ENCODE results near the gene NUP50. TPM values are rescaled to one million over a fixed set of nuclear protein-coding genes. Genes with fewer than 3 reads are reported as not detected.

The NUP50 gene
- total and polyA plus RNA-seq, 2 of the 13 experiments (the other 11 are each of a cell fraction or from before 2014, with no cell fraction given), result 14.2 to 52.4 TPM

GRCh38 chr22:45163451-45164269, at the start of gene NUP50 (continued):
- TF ChIP-seq NCOA5 (CRISPR knock-in tag; IDR thresholded peaks at IDR 0.05), result no peak
- no peak for TF ChIP-seq ZNF660 (CRISPR knock-in tag; IDR thresholded peaks at IDR 0.05; ENCODE audit: borderline replicate concordance, low read depth)
- peak; percentile 77; the same call in 1 of the 2 replicates for TF ChIP-seq ZNF34 (CRISPR knock-in tag; IDR thresholded peaks at IDR 0.05; ENCODE audit: borderline replicate concordance)
- TF ChIP-seq ZNF367 (CRISPR knock-in tag; IDR thresholded peaks at IDR 0.05; ENCODE audit: borderline replicate concordance), result no peak; the same call in 1 of the 2 replicates
- peak; percentile 98 for TF ChIP-seq ZNF687 (CRISPR knock-in tag; IDR thresholded peaks at IDR 0.05)
- peak; percentile 90 for TF ChIP-seq E2F1 (CRISPR knock-in tag; IDR thresholded peaks at IDR 0.05)
- TF ChIP-seq RXRB (CRISPR knock-in tag; IDR thresholded peaks at IDR 0.05; ENCODE audit: borderline replicate concordance), result peak; percentile 62; the same call in 1 of the 2 replicates
- no peak for TF ChIP-seq ZNF850 (CRISPR knock-in tag; conservative IDR thresholded peaks at IDR 0.05)
- TF ChIP-seq ZFP62 (CRISPR knock-in tag; IDR thresholded peaks at IDR 0.05), result no peak
- TF ChIP-seq LBX2 (CRISPR knock-in tag; IDR thresholded peaks at IDR 0.05; ENCODE audit: borderline replicate concordance), result peak; percentile 90
- TF ChIP-seq ZNF318 (CRISPR knock-in tag; IDR thresholded peaks at IDR 0.05), result peak; percentile 94
- TF ChIP-seq NRL (CRISPR knock-in tag; IDR thresholded peaks at IDR 0.05; ENCODE audit: borderline replicate concordance), result peak; percentile 88
- peak; percentile 95 for TF ChIP-seq ZNF543 (CRISPR knock-in tag; IDR thresholded peaks at IDR 0.05)
- TF ChIP-seq ZNF644 (CRISPR knock-in tag; IDR thresholded peaks at IDR 0.05; ENCODE audit: low read depth), result no peak
